ENCODE data around the gene PRR36.

- TF ChIP-seq CTCF (conservative IDR thresholded peaks at IDR 0.05; ENCODE audit: low read depth, low read length) (no peak), EZH2 (IDR thresholded peaks at IDR 0.05; ENCODE audit: borderline replicate concordance, low read depth, low read length, poor library complexity, severe bottlenecking) (no peak)
These were observed 55.4 kb downstream of the PRR36 start for GRCh38 chr19:7818806-7819205.

Data from A673 (cell line).